GM15510 (cell line): ENCODE data around the gene DUOX1.

Experiments used
- POLR2A ChIP-seq: IDR thresholded peaks from 3 replicates; pipeline ENCODE4 v1.6.1; 2011; ENCODE audit warnings: borderline replicate concordance; ENCODE audit not compliant: insufficient read length; ENCODE audit errors: extremely low read depth

DUOX1 gene

GRCh38 chr15:45148076-45149059 is 18.6 kb downstream of the DUOX1 start:
- TF ChIP-seq POLR2A = no peak

DNA sequence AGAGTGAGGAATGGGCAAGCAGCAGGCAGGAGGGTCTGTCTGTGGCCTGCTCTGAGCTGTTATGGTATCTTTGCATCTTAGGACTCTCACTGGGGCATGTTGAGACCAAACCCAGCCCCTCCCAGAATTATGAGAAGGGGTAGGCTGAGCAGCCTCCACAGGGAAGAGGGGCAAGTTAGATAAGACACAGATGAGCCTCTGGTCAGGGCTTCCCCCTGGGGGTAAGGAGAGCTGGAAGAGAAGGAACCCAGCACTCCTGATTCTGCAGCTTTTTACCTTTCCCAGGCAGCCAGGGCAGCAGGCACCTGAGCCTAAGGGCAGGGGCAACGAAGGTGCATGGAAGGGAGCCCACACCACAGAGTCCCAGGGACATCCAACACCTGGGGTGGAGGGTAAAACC is 19.3 kb downstream of the DUOX1 start:
- no peak for TF ChIP-seq POLR2A

GRCh38 chr15:45150481-45150880 is 20.7 kb downstream of the DUOX1 start:
- no peak for TF ChIP-seq POLR2A

DNA sequence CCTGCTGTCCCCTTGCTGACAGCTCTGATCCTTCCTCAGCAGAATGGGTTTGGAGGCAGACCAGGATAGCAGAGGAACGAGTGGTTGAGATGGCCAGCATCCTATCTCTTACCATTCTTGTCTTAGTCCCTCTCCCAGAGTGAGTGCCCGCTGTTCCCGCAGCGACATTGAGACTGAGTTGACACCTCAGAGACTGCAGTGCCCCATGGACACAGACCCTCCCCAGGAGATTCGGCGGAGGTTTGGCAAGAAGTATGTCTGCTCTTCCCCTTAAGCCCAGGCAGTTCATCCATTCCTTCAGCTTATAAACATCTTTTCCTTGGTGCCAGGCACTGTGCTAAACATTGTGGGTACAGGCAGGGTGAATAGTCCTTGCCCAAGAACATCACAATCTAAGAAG is 21.2 kb downstream of the DUOX1 start:
- no peak for TF ChIP-seq POLR2A

DNA sequence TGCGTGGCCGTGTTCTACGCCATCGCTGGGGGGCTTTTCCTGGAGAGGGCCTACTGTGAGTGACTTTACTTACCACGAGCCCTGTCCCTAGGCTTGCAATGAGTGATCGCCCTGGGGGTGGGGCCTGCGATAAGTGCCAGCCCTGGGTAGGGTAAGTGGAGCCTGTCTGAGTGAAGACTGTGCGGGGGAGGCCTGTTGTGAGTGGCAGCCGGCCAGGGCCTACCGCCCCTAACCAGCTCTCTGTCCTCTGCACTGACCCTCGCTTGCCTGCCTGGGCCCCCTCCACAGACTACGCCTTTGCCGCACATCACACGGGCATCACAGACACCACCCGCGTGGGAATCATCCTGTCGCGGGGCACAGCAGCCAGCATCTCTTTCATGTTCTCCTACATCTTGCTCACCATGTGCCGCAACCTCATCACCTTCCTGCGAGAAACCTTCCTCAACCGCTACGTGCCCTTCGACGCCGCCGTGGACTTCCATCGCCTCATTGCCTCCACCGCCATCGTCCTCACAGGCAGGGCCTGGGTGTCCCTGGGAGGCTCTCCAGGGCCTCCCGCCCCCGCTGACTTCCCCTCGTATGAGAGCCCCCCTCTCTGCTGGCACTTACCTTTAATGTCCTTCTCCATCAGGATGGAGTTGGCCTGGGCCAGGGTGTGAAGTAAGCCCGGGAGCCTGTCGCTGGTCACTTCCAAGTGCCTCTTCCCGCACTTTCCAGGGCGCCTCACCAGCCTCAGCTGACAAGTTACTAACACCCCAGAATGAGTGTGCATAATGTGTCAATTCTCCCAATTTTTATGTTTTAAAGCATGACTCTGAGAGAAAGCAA is 22.4 kb downstream of the DUOX1 start:
- no peak for TF ChIP-seq POLR2A

- TF ChIP-seq POLR2A = no peak
Measured at GRCh38 chr15:45155739-45156138, 25.9 kb downstream of the DUOX1 start.

GRCh38 chr15:45156744-45157455 is 27.1 kb downstream of the DUOX1 start:
- TF ChIP-seq POLR2A = no peak

GRCh38 chr15:45157974-45158373 is 28.2 kb downstream of the DUOX1 start:
- TF ChIP-seq POLR2A = no peak

- TF ChIP-seq POLR2A = no peak
Measured at GRCh38 chr15:45161666-45162065, 31.9 kb downstream of the DUOX1 start.

GRCh38 chr15:45162771-45163507 is 33.1 kb downstream of the DUOX1 start:
- no peak for TF ChIP-seq POLR2A

DNA sequence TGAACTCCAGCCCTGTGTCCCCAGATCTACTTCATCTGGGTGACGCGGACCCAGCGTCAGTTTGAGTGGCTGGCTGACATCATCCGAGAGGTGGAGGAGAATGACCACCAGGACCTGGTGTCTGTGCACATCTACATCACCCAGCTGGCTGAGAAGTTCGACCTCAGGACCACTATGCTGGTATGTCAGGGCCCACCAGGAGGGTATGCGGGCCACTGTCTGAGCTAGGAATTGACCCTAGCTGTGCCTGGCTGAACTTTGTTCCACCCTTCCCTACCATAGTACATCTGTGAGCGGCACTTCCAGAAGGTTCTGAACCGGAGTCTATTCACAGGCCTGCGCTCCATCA is 33.7 kb downstream of the DUOX1 start:
- TF ChIP-seq POLR2A = no peak

- TF ChIP-seq POLR2A = no peak
Measured at GRCh38 chr15:45164914-45165313, 35.1 kb downstream of the DUOX1 start.

DNA sequence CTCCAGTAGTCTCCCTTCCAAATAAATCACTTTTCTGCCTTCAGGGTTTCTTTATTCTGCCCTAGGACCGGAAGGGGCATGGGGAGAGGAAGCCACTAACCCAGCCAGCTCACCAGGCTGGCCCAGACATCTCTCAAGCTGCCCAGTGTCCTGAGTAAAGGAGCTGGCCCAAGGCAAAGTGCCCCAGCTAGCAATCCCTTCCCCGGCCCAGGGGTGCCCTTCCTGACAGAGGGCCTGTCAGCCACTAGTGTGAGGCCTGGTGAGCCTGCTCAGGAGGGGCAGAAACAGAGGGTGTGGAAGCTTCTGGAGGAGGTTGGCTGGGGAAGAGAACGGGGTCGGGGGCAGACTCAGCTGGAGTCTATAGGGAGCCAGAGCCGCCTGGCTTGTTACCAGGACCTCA is 35.7 kb downstream of the DUOX1 start:
- TF ChIP-seq POLR2A = no peak
